ENCODE results near the gene TAGAP.

- TF ChIP-seq CTCF (IDR thresholded peaks at IDR 0.05) (no peak), POLR2A (IDR thresholded peaks at IDR 0.05) (no peak), EP300 (IDR thresholded peaks at IDR 0.05) (no peak), POLR2AphosphoS5 (IDR thresholded peaks at IDR 0.05) (no peak)
Observed at GRCh38 chr6:159017757-159018559, 26.8 kb downstream of the TAGAP start.
